ENCODE data around the gene P2RX7.

The P2RX7 gene

GRCh38 chr12:121107681-121108080 is 25.0 kb upstream of the P2RX7 start:
- no peak for DNase-seq
- in situ Hi-C loops (cut with HindIII; ENCODE audit: low pct_ligation_motif_present, low pct_unique_long_range_greater_than_20kb, low sequenced_read_pairs) = no loop called here

DNA sequence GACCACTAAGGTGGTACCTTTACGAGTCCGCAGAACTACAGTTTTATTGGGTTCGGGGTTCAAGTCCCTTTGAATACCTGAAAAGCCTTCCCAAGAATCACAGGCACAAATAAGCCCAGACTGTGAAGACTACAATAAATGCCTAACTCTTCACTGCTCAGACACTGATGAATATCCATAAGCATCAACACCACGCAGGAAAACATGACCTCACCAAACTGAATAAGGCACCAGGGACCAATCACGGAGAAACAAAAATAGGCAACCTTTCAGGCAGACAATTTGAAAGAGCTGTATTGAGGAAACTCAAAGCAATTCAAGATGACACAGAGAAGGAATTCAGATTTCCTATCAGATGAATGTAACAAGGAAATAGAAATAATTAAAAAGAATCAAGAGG is 24.2 kb upstream of the P2RX7 start:
- in situ Hi-C loops (cut with HindIII; ENCODE audit: low pct_ligation_motif_present, low pct_unique_long_range_greater_than_20kb, low sequenced_read_pairs) = no loop called here
- no peak for DNase-seq

DNA sequence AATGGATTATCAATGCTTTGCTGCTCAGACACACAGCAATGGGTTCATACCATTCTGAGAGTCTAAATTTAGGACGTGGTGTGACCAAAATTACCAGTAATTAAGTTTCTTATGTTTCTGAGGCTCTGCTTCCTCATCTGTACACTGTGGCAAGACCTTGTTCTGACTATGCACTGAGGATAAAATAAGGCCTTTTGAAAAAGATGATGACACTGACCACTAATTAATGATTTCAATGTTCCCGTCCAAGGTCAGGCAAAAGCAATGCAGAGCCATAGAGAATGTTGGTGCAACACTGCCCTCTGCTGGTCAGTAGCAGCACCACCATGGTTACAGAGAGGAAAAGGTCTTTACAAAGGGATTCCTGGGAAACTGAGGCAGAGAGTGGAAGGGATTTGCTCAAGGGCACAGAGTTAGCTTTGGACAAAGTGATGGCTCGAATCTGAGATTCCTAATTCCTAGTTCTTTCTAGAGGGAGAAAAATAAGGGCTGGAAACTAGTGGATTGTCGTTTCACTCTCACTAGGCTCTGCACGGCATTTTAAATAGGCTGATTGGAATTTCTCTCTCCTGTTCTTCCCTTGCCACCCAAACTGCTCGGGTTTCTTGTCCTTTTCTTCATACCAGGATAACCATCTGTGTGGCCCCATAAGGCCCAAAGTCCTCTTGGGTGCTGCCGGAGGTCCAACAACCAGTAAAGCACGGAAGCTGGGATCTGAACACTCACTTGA is 22.3 kb upstream of the P2RX7 start:
- in situ Hi-C loops (cut with HindIII; ENCODE audit: low pct_ligation_motif_present, low pct_unique_long_range_greater_than_20kb, low sequenced_read_pairs) = no loop called here

GRCh38 chr12:121111684-121112083 is 21.0 kb upstream of the P2RX7 start:
- in situ Hi-C loops (cut with HindIII; ENCODE audit: low pct_ligation_motif_present, low pct_unique_long_range_greater_than_20kb, low sequenced_read_pairs) = no loop called here
- no peak for DNase-seq

More for the DNA sequence above, 22.3 kb upstream of the P2RX7 start:
- peak; percentile 74 for DNase-seq

DNA sequence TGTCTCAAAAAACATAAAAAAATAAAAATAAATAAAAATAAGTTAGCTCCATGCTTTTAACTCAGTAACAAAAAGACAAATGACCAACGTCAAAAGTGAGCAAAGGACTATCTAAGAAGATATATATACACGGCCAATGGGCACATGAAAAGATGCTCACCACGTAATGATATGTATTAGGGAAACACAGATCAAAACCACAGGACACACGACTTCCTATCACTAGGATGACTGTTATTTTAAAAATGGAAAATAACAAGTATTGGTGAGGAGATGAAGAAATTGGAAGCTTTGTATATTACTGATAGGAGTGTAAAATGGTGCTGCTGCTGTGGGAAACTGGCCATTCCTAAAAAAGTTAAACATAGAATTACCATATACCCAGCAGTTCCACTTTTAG is 20.2 kb upstream of the P2RX7 start:
- in situ Hi-C loops (cut with HindIII; ENCODE audit: low pct_ligation_motif_present, low pct_unique_long_range_greater_than_20kb, low sequenced_read_pairs) = no loop called here

GRCh38 chr12:121113057-121113456 is 19.6 kb upstream of the P2RX7 start:
- DNase-seq = no peak
- in situ Hi-C loops (cut with HindIII; ENCODE audit: low pct_ligation_motif_present, low pct_unique_long_range_greater_than_20kb, low sequenced_read_pairs) = no loop called here

More for the DNA sequence above, 20.2 kb upstream of the P2RX7 start:
- no peak for DNase-seq

GRCh38 chr12:121114019-121114639 is 18.5 kb upstream of the P2RX7 start:
- no peak for DNase-seq
- in situ Hi-C loops (cut with HindIII; ENCODE audit: low pct_ligation_motif_present, low pct_unique_long_range_greater_than_20kb, low sequenced_read_pairs) = no loop called here

- DNase-seq = no peak
Observed at GRCh38 chr12:121114806-121115205, 17.9 kb upstream of the P2RX7 start.

DNA sequence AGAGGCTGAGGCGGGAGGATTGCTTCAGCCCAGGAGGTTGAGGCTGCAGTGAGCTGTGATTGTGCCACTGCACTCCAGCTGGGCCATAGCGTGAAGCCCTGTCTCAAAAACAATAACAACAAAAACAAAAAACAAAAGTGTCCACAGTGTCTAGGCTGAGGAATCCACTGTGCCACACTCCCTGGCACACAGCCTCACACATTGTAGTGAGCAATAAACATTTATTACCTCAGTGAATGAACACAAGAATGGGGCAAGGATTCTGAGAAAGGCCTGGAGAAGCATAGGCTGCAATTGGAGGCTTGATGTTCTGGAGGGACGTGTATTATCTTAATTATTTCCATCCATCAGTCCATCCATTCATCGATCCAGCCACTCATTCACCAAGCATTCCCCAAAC is 17.1 kb upstream of the P2RX7 start:
- in situ Hi-C loops (cut with HindIII; ENCODE audit: low pct_ligation_motif_present, low pct_unique_long_range_greater_than_20kb, low sequenced_read_pairs) = no loop called here

More at GRCh38 chr12:121114806-121115205, 17.9 kb upstream of the P2RX7 start:
- in situ Hi-C loops (cut with HindIII; ENCODE audit: low pct_ligation_motif_present, low pct_unique_long_range_greater_than_20kb, low sequenced_read_pairs) = no loop called here

DNA sequence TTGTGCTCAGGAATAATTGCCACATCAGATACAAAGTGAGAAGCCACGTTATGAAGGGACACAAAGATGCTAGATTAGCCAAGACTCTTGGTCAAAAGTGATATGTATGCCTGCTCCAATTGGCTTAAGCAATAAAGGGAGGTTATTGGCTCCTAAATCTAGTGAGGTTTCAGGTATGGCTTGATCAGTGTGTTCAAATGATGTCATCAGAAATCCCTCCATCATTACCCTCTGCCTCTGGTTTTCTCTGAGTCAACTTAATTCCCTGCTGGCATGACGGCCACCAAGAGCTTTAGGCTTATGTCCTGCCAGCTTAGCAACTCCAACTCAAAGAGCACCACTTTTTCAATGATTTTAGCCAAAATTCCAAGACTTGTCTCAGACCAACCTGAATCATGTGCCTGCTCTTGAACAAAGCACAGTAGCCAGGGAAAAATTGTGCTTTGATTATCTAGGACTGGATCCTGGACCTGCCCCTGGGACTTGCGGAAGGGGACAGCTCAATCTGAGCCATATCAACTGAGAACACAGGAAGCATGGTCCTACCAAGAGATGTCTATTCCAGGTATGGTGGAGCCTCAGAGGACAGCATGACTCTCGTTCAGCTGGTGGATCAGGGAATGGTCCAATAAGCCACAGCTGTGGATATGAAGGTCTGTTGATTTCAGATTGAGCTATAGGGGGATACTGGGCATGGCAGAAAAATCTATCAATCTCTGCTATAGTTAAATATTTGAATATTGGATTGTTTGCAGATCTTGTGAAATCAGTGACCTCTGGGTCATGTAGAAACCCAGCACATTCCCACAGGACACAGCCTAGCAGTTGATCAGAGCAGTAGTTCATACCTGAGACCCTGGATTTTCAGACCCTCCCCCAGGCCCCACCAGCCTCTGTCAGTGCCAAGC is 16.1 kb upstream of the P2RX7 start:
- in situ Hi-C loops (cut with HindIII; ENCODE audit: low pct_ligation_motif_present, low pct_unique_long_range_greater_than_20kb, low sequenced_read_pairs) = no loop called here

More for the DNA sequence above, 17.1 kb upstream of the P2RX7 start:
- no peak for DNase-seq

GRCh38 chr12:121117226-121117777 is 15.4 kb upstream of the P2RX7 start:
- in situ Hi-C loops (cut with HindIII; ENCODE audit: low pct_ligation_motif_present, low pct_unique_long_range_greater_than_20kb, low sequenced_read_pairs) = no loop called here
- no peak for DNase-seq

More for the DNA sequence above, 16.1 kb upstream of the P2RX7 start:
- DNase-seq = no peak

- in situ Hi-C loops (cut with HindIII; ENCODE audit: low pct_ligation_motif_present, low pct_unique_long_range_greater_than_20kb, low sequenced_read_pairs) = no loop called here
- DNase-seq = no peak
Observed at GRCh38 chr12:121120323-121120722, 12.4 kb upstream of the P2RX7 start.

- DNase-seq = no peak
- in situ Hi-C loops (cut with HindIII; ENCODE audit: low pct_ligation_motif_present, low pct_unique_long_range_greater_than_20kb, low sequenced_read_pairs) = no loop called here
Observed at GRCh38 chr12:121120989-121121755, 11.5 kb upstream of the P2RX7 start.

GRCh38 chr12:121121805-121122204 is 10.9 kb upstream of the P2RX7 start:
- in situ Hi-C loops (cut with HindIII; ENCODE audit: low pct_ligation_motif_present, low pct_unique_long_range_greater_than_20kb, low sequenced_read_pairs) = no loop called here
- DNase-seq = no peak

GRCh38 chr12:121123488-121123887 is 9.2 kb upstream of the P2RX7 start:
- in situ Hi-C loops (cut with HindIII; ENCODE audit: low pct_ligation_motif_present, low pct_unique_long_range_greater_than_20kb, low sequenced_read_pairs) = no loop called here
- DNase-seq = no peak

- DNase-seq = peak; percentile 100
- in situ Hi-C loops (cut with HindIII; ENCODE audit: low pct_ligation_motif_present, low pct_unique_long_range_greater_than_20kb, low sequenced_read_pairs) = no loop called here
Observed at GRCh38 chr12:121124402-121125109, 8.1 kb upstream of the P2RX7 start.

- DNase-seq = no peak
- in situ Hi-C loops (cut with HindIII; ENCODE audit: low pct_ligation_motif_present, low pct_unique_long_range_greater_than_20kb, low sequenced_read_pairs) = no loop called here
Observed at GRCh38 chr12:121127501-121127900, 5.2 kb upstream of the P2RX7 start.

All from ACHN (cell line).